Spleen (tissue), 11 donors: ENCODE measurements around the gene TACC2. TPM values are rescaled to one million over a fixed set of nuclear protein-coding genes. Genes with fewer than 3 reads are reported as not detected.

ENCODE experiments used
- DNase-seq: peaks from one replicate; pipeline ENCODE4 v3.0.0-alpha.2; 2020
- H3K27ac ChIP-seq, 8 donors: fragments of 200-600 bp; sonication (generic) in 7 of 8; 1 replicate in 4 of 8; 2 replicates in 4 of 8; pipeline versions ENCODE4 v1.5.0 to v1.8.0; 2016 to 2021; ENCODE audit warnings: inconsistent platforms in 4 of 8, mild to moderate bottlenecking in 4 of 8, moderate library complexity in 1 of 8
- H3K27me3 ChIP-seq, 7 donors: fragments of 200-600 bp; sonication (generic) in 6 of 7; replicated peaks in 1 of 7; 1 replicate in 4 of 7; 2 replicates in 3 of 7; pipeline versions ENCODE4 v1.5.0 to v1.8.0; 2016 to 2021; ENCODE audit warnings: inconsistent platforms in 3 of 7, mild to moderate bottlenecking in 1 of 7
- H3K36me3 ChIP-seq, 6 donors: fragments of 200-600 bp; sonication (generic) in 5 of 6; 1 replicate in 4 of 6; 2 replicates in 2 of 6; pipeline versions ENCODE4 v1.5.0 to v1.8.0; 2016 to 2021; ENCODE audit warnings: inconsistent platforms in 2 of 6
- H3K4me1 ChIP-seq, 6 donors: fragments of 200-600 bp; sonication (generic) in 5 of 6; 1 replicate in 3 of 6; 2 replicates in 3 of 6; pipeline versions ENCODE4 v1.5.0 to v1.8.0; 2016 to 2021; ENCODE audit warnings: inconsistent platforms in 3 of 6
- H3K4me3 ChIP-seq, 8 donors: fragments of 200-600 bp; sonication (generic) in 7 of 8; 1 replicate in 4 of 8; 2 replicates in 4 of 8; pipeline versions ENCODE4 v1.5.0 to v1.8.0; 2016 to 2021; ENCODE audit warnings: inconsistent platforms in 4 of 8, mild to moderate bottlenecking in 4 of 8, moderate library complexity in 2 of 8
- H3K9me3 ChIP-seq, 8 donors: fragments of 200-600 bp; sonication (generic) in 7 of 8; 1 replicate in 4 of 8; 2 replicates in 4 of 8; pipeline versions ENCODE4 v1.5.0 to v1.8.0; 2016 to 2021; ENCODE audit warnings: inconsistent platforms in 4 of 8
- POLR2A ChIP-seq, 3 donors: fragments of 450-650 bp; IDR thresholded peaks; one replicate each; pipeline ENCODE4 v1.5.1; 2017; ENCODE audit warnings: antibody characterized with exemption in 3 of 3, mild to moderate bottlenecking in 1 of 3
- POLR2AphosphoS5 ChIP-seq, 3 donors: sonication (generic); formaldehyde crosslinking; IDR thresholded peaks; one replicate each; pipeline ENCODE4 v1.5.1; 2017; ENCODE audit warnings: antibody characterized with exemption in 3 of 3
- WGBS, 5 donors: extraction: QIAGEN DNeasy Blood & Tissue Kit in 3 of 5; methylation state at CpG; one replicate each; pipeline versions ENCODE4 v1.1.5 to v1.1.7; 2013 to 2018; 5-methylcytosine and 5-hydroxymethylcytosine counted together
- intact Hi-C: fragments of 100-400 bp; cut with DNase I; formaldehyde crosslinking; loops from one replicate; pipeline ENCODE4 v1.15.0; 2023; ENCODE audit warnings: low total_unique reads
- polyA plus RNA-seq, 3 donors: library from polyadenylated mRNA; stranded (reverse); fragments of 200-250 nt; gene quantifications; one replicate each; pipeline ENCODE4 v1.2.1, GENCODE V29; 2013
- total RNA-seq, 7 donors: library from RNA; depleted of rRNA in 3 of 7; stranded (reverse); fragments of >200 nt in 3 of 7; fragmentation: NEBNext Ultra II Directional in 4 of 7; extraction: Animal tissue kit (Norgen Biotek cat#: 25700) in 4 of 7; gene quantifications; one replicate each; pipeline versions ENCODE4 v1.1.0 to v1.2.1, GENCODE V29; 2016 to 2021
- TF ChIP-seq, protein P1 (sequence below), 11 experiments: fragments of 200-600 bp in 7 of 11; fragments of 450-650 bp in 4 of 11; sonication (generic) in 4 of 11; IDR thresholded peaks in 8 of 11; conservative IDR thresholded peaks in 3 of 11; 1 replicate in 7 of 11; 2 replicates in 4 of 11; pipeline versions ENCODE4 v1.4.0 to v1.8.0; 2016 to 2021; ENCODE audit warnings: antibody characterized with exemption in 11 of 11, inconsistent platforms in 4 of 11, mild to moderate bottlenecking in 1 of 11
- donor health status: healthy with polysubstance abuse.
- donor health status: DM: no; HTN: no; CAD: no; lungs with moderate emphysema.
- donor health status: DM: no; HTN: no; CAD: no.
- donor health status: Bipolar disorder and iron deficiency.
- donor health status: healthy.
- donor health status: DM: no; HTN: no; CAD: no.
- donor health status: DM: yes; HTN: yes; CAD: no.

TACC2 gene
- total and polyA plus RNA-seq, 10 donors = 2.4 to 13.9 (median 4.5) TPM

GRCh38 chr10:121998462-121998861, 9.5 kb downstream of the TACC2 start:
- DNase-seq = no peak
- no peak overlapping the region for H3K27ac ChIP-seq
- intact Hi-C loops = no loop called here
- TF ChIP-seq POLR2AphosphoS5 (IDR thresholded peaks at IDR 0.05) (no peak), POLR2A (IDR thresholded peaks at IDR 0.05) (no peak)
- TF ChIP-seq, protein P1, sequence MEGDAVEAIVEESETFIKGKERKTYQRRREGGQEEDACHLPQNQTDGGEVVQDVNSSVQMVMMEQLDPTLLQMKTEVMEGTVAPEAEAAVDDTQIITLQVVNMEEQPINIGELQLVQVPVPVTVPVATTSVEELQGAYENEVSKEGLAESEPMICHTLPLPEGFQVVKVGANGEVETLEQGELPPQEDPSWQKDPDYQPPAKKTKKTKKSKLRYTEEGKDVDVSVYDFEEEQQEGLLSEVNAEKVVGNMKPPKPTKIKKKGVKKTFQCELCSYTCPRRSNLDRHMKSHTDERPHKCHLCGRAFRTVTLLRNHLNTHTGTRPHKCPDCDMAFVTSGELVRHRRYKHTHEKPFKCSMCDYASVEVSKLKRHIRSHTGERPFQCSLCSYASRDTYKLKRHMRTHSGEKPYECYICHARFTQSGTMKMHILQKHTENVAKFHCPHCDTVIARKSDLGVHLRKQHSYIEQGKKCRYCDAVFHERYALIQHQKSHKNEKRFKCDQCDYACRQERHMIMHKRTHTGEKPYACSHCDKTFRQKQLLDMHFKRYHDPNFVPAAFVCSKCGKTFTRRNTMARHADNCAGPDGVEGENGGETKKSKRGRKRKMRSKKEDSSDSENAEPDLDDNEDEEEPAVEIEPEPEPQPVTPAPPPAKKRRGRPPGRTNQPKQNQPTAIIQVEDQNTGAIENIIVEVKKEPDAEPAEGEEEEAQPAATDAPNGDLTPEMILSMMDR (IDR thresholded peaks at IDR 0.05 in 8 of 11, conservative IDR thresholded peaks at IDR 0.05 in 3 of 11) = no peak
- H3K36me3 ChIP-seq = no peaks in the 10 kb centered on the region
- WGBS, 5 donors = 75 to 86% (median 79%) methylated on average over 6 of the region's 6 CpGs
- no peak overlapping the region for H3K4me3 ChIP-seq
- no peaks in the 10 kb centered on the region for H3K4me1 ChIP-seq
- H3K9me3 ChIP-seq = peaks cover 0 to 40% (median 34%) of the 10 kb centered on the region in 8 donors
- peaks cover 0 to 6% (median 0%) of the 10 kb centered on the region in 7 donors for H3K27me3 ChIP-seq

GRCh38 chr10:121999301-121999700, 10.3 kb downstream of the TACC2 start:
- intact Hi-C loops = no loop called here
- TF ChIP-seq, protein P1 (IDR thresholded peaks at IDR 0.05 in 8 of 11, conservative IDR thresholded peaks at IDR 0.05 in 3 of 11) = no peak
- TF ChIP-seq POLR2AphosphoS5 (IDR thresholded peaks at IDR 0.05) = no peak
- no peak for TF ChIP-seq POLR2A (IDR thresholded peaks at IDR 0.05)
- 88 to 98% (median 94%) methylated on average over 4 of the region's 4 CpGs for WGBS, 5 donors
- Histone ChIP-seq H3K27me3 (peaks cover 0 to 6% (median 0%) of the 10 kb centered on the region in 7 donors), H3K4me1 (no peaks in the 10 kb centered on the region), H3K4me3 (no peak overlapping the region), H3K9me3 (peaks cover 0 to 45% (median 38%) of the 10 kb centered on the region in 8 donors), H3K27ac (no peak overlapping the region), H3K36me3 (no peaks in the 10 kb centered on the region)
- no peak for DNase-seq

DNA sequence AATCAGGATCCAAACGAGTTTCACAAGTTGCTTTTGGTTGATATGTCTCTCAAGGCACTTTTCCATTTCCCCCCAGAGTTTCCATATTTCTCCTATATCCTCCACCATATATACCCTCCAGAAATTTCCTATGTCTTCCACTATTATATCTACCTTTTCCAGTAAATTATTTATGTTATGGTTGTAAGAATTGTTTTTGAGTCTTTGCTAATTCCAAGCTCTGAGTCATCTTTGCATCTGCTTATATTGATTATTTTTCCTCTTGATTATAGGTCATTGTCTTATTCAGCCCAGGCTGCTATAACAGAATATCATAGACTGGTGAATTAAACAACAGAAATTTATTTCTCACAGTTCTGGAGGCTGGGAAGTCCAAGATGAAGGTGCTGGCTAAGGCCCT, 12.7 kb downstream of the TACC2 start:
- TF ChIP-seq POLR2AphosphoS5 (IDR thresholded peaks at IDR 0.05) = no peak
- no peak for TF ChIP-seq POLR2A (IDR thresholded peaks at IDR 0.05)
- TF ChIP-seq, protein P1 (IDR thresholded peaks at IDR 0.05 in 8 of 11, conservative IDR thresholded peaks at IDR 0.05 in 3 of 11) = no peak
- no peaks in the 10 kb centered on the region for H3K4me1 ChIP-seq
- no peak overlapping the region for H3K4me3 ChIP-seq
- no peaks in the 10 kb centered on the region for H3K36me3 ChIP-seq
- WGBS, 5 donors = 49 to 64% (median 56%) methylated on average over 1 of the region's 1 CpG
- H3K27me3 ChIP-seq = peaks cover 0 to 6% (median 0%) of the 10 kb centered on the region in 7 donors
- intact Hi-C loops = no loop called here
- no peak for DNase-seq
- peaks cover 0 to 45% (median 38%) of the 10 kb centered on the region in 8 donors for H3K9me3 ChIP-seq
- H3K27ac ChIP-seq = no peak overlapping the region

DNA sequence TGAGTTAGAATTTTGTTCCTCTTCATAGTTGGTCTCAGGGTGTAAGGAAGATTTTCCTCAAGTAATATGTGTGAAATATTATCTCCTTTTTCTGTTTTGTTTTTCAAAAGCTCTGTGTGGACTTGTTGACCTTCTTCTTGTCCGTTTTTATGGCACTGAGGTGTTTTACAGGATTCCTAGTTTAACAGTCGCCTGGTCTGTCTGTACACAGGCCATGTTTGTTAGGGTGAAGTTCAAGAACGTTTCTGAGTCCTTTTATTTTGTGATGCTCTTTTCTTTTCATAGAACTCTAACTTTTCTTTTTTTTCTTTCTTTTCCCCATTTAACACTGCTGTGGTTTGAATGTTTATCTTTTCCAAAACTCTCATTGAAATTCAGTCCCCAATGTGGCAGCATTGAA, 18.5 kb downstream of the TACC2 start:
- Histone ChIP-seq H3K27ac (no peak overlapping the region), H3K27me3 (peaks cover 0 to 4% (median 0%) of the 10 kb centered on the region in 7 donors), H3K4me3 (no peak overlapping the region), H3K36me3 (no peaks in the 10 kb centered on the region), H3K9me3 (peaks cover 0 to 17% (median 15%) of the 10 kb centered on the region in 8 donors), H3K4me1 (no peaks in the 10 kb centered on the region)
- DNase-seq = no peak
- 36 to 71% (median 53%) methylated on average over 3 of the region's 3 CpGs for WGBS, 5 donors
- TF ChIP-seq, protein P1 (IDR thresholded peaks at IDR 0.05 in 8 of 11, conservative IDR thresholded peaks at IDR 0.05 in 3 of 11) = no peak
- TF ChIP-seq POLR2AphosphoS5 (IDR thresholded peaks at IDR 0.05) (no peak), POLR2A (IDR thresholded peaks at IDR 0.05) (no peak)
- intact Hi-C loops = no loop called here
